PC-3 (cell line): ENCODE measurements around the gene CORIN. TPM values are rescaled to one million over a fixed set of nuclear protein-coding genes. Genes with fewer than 3 reads are reported as not detected.

Source experiments
- ATAC-seq: fragments of 200-7000 bp; cut with Tn5 transposase; 2 replicates; pipeline ENCODE4 v1.9.1; 2020; ENCODE audit warnings: mild to moderate bottlenecking, moderate library complexity
- BruUV-seq: library from RNA; stranded (reverse); fragments of 400-500 nt; replicated peaks from 2 replicates; lab custom pipeline; 2021; lab: Mats Ljungman, UMichigan
- CTCF ChIA-PET: fragments of 300-600 bp; sonication (Branson Sonifier 250); formaldehyde crosslinking; loops from one replicate; lab custom pipeline; 2022; ENCODE audit warnings: antibody characterized with exemption; lab: Charles Lee
- POLR2A ChIA-PET: fragments of 300-600 bp; sonication (Branson Sonifier 250); formaldehyde crosslinking; loops from one replicate; lab custom pipeline; 2022; ENCODE audit warnings: antibody characterized with exemption; ENCODE audit not compliant: unreplicated experiment; lab: Charles Lee
- DNase-seq: peaks from one replicate; pipeline ENCODE4 v3.0.0-alpha.2; 2015
- H2AFZ ChIP-seq: fragments of 300-600 bp; sonication (generic); 2 replicates; pipeline ENCODE4 v1.6.0; 2016; ENCODE audit warnings: antibody characterized with exemption, low read length
- H3F3A ChIP-seq: fragments of 300-600 bp; sonication (generic); one replicate; pipeline ENCODE4 v1.6.0; 2017; ENCODE audit warnings: antibody characterized with exemption, low read length, control low read depth, mild to moderate bottlenecking; ENCODE audit not compliant: unreplicated experiment
- H3K27ac ChIP-seq: fragments of 300-600 bp; sonication (generic); 2 replicates; pipeline ENCODE4 v1.5.1; 2016; ENCODE audit warnings: mild to moderate bottlenecking, low read length
- H3K27me3 ChIP-seq: fragments of 300-600 bp; sonication (generic); 2 replicates; pipeline ENCODE4 v1.6.1; 2016; ENCODE audit warnings: low read length, mixed read lengths
- H3K36me3 ChIP-seq: fragments of 300-600 bp; sonication (generic); 2 replicates; pipeline ENCODE4 v1.6.1; 2016; ENCODE audit warnings: low read depth, mixed run types, low read length, mixed read lengths
- H3K4me1 ChIP-seq: fragments of 300-600 bp; sonication (generic); 2 replicates; pipeline ENCODE4 v1.5.1; 2016; ENCODE audit warnings: low read length; ENCODE audit not compliant: insufficient read depth
- H3K4me2 ChIP-seq: fragments of 300-600 bp; sonication (generic); 2 replicates; pipeline ENCODE4 v1.6.0; 2016; ENCODE audit warnings: low read length
- H3K4me3 ChIP-seq: fragments of 300-600 bp; sonication (generic); 2 replicates; pipeline ENCODE4 v1.5.1; 2016; ENCODE audit warnings: mild to moderate bottlenecking, low read length, mixed read lengths
- H3K79me2 ChIP-seq: fragments of 300-600 bp; sonication (generic); 2 replicates; pipeline ENCODE4 v1.6.1; 2017; ENCODE audit warnings: low read length, mixed read lengths
- H3K9ac ChIP-seq: fragments of 300-600 bp; sonication (generic); 2 replicates; pipeline ENCODE4 v1.6.0; 2016; ENCODE audit warnings: mild to moderate bottlenecking, low read length
- H3K9me2 ChIP-seq: fragments of 300-600 bp; sonication (generic); replicated peaks from 2 replicates; pipeline ENCODE4 v1.6.1; 2016; ENCODE audit warnings: mixed run types, low read length, mixed read lengths
- H3K9me3 ChIP-seq: fragments of 300-600 bp; sonication (generic); 2 replicates; pipeline ENCODE4 v1.6.1; 2016; ENCODE audit warnings: low read length, mixed read lengths
- H4K20me1 ChIP-seq: fragments of 300-600 bp; sonication (generic); 2 replicates; pipeline ENCODE4 v1.6.1; 2016; ENCODE audit warnings: low read length, mixed read lengths
- CTCF ChIP-seq: fragments of 300-600 bp; sonication (generic); conservative IDR thresholded peaks from 2 replicates; pipeline ENCODE4 v1.5.1; 2017; ENCODE audit warnings: antibody characterized with exemption, low read depth, mild to moderate bottlenecking, low read length
- EZH2 ChIP-seq: fragments of 300-600 bp; sonication (generic); IDR thresholded peaks from one replicate; pipeline ENCODE4 v1.6.1; 2017; ENCODE audit warnings: antibody characterized with exemption, mild to moderate bottlenecking, low read length; ENCODE audit not compliant: unreplicated experiment
- EZH2phosphoT487 ChIP-seq: fragments of 300-600 bp; sonication (generic); IDR thresholded peaks from 2 replicates; pipeline ENCODE4 v1.6.1; 2018; ENCODE audit warnings: mild to moderate bottlenecking, antibody characterized with exemption, low read length, borderline replicate concordance
- intact Hi-C: fragments of 100-400 bp; cut with micrococcal nuclease; formaldehyde crosslinking; loops from 2 replicates; pipeline ENCODE4 v1.9.0; 2023
- total RNA-seq: library from RNA; depleted of rRNA; stranded (reverse); fragments of >200 nt; gene quantifications from 2 replicates; pipeline ENCODE4 v1.2.3, GENCODE V29; 2014

The CORIN gene
- total RNA-seq, 1 experiment from 2014 or later = not detected

- Histone ChIP-seq H2AFZ (no peak overlapping the region), H3K27me3 (peaks cover 46% of the 10 kb centered on the region), H3K27ac (no peak overlapping the region), H3K4me2 (no peak overlapping the region), H3K4me3 (no peak overlapping the region), H4K20me1 (no peaks in the 10 kb centered on the region), H3K9ac (no peak overlapping the region), H3K9me2 (no peaks in the 10 kb centered on the region), H3K36me3 (no peaks in the 10 kb centered on the region), H3F3A (no peaks in the 10 kb centered on the region), H3K79me2 (no peaks in the 10 kb centered on the region), H3K4me1 (peaks cover 7% of the 10 kb centered on the region; the same call in 1 of the 2 replicates), H3K9me3 (no peaks in the 10 kb centered on the region)
- intact Hi-C loops = no loop called here
- CTCF ChIA-PET = no interaction called here
- BruUV-seq = no TSS peak
- no peak for TF ChIP-seq EZH2
- POLR2A ChIA-PET = no interaction called here
- no peak for DNase-seq
- no peak for ATAC-seq
Observed at GRCh38 chr4:47719576-47719975, 118.3 kb downstream of the CORIN start.

- no TSS peak for BruUV-seq
- POLR2A ChIA-PET = no interaction called here
Observed at GRCh38 chr4:47718696-47719095, 119.2 kb downstream of the CORIN start.

GRCh38 chr4:47717188-47717587 lies 120.7 kb downstream of the CORIN start:
- ATAC-seq (no peak), DNase-seq (no peak)
- no peaks in the 10 kb centered on the region for H3K9me3 ChIP-seq
- ChIA-PET POLR2A (no interaction called here), CTCF (no interaction called here)
- intact Hi-C loops = no loop called here
- no peak overlapping the region for H3K9ac ChIP-seq
- no peaks in the 10 kb centered on the region for H3K36me3 ChIP-seq
- H3K79me2 ChIP-seq = no peaks in the 10 kb centered on the region
- no TSS peak for BruUV-seq
- H3K27ac ChIP-seq = no peak overlapping the region
- TF ChIP-seq EZH2 (no peak), EZH2phosphoT487 (no peak), CTCF (no peak)
- peaks cover 7% of the 10 kb centered on the region; the same call in 1 of the 2 replicates for H3K4me1 ChIP-seq
- peaks cover 41% of the 10 kb centered on the region for H3K27me3 ChIP-seq
- H3K4me3 ChIP-seq = no peak overlapping the region
- no peaks in the 10 kb centered on the region for H3F3A ChIP-seq
- no peaks in the 10 kb centered on the region for H4K20me1 ChIP-seq
- no peak overlapping the region for H2AFZ ChIP-seq
- H3K4me2 ChIP-seq = no peak overlapping the region
- no peaks in the 10 kb centered on the region for H3K9me2 ChIP-seq

More at GRCh38 chr4:47718696-47719095, 119.2 kb downstream of the CORIN start:
- no peak for DNase-seq
- Histone ChIP-seq H4K20me1 (no peaks in the 10 kb centered on the region), H3K27me3 (peaks cover 45% of the 10 kb centered on the region), H3F3A (no peaks in the 10 kb centered on the region), H3K4me1 (peaks cover 7% of the 10 kb centered on the region; the same call in 1 of the 2 replicates), H3K9ac (no peak overlapping the region), H3K9me3 (no peaks in the 10 kb centered on the region), H3K4me3 (no peak overlapping the region), H2AFZ (no peak overlapping the region), H3K27ac (no peak overlapping the region), H3K79me2 (no peaks in the 10 kb centered on the region), H3K36me3 (no peaks in the 10 kb centered on the region), H3K4me2 (no peak overlapping the region), H3K9me2 (no peaks in the 10 kb centered on the region)
- CTCF ChIA-PET = no interaction called here
- ATAC-seq = no peak
- intact Hi-C loops = no loop called here
- TF ChIP-seq EZH2 (no peak), CTCF (no peak), EZH2phosphoT487 (no peak)
